ENCODE data around the gene YIPF5.

The YIPF5 gene

DNA sequence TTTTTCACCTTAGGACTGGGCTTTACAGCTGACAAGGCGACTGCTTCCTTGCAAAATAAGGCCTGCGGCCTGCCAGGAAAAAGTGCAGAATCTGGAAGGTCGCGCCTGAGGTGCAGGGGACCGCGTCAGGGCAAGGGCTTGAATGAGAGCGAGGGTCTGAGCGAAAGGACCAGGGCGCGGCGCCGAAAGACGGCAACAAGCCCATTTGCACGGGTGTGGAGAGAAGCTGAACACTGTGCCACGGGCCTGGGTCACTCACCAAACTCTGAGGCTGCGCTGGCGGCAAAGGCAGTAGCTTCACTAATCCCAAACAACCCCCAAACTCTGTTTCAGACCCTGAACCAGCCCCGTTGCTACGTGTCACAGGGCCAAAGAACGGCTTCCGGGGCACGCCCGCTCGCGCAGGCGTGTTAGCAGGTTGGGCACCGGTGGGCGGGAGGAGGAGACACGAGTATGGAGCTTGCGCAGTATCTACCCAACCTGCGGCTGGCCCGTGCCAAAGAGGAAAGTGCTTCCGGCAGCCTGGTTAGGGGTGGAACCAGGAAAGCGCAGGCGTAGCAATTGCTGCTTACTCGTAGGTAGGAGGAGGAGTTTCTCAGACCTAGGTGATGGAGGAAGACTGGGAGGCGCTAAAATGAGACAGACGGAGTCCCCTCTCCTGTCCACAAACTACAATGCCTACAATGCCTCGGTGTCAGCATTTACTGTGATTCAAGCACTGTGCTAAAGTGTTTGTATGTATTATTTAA, at the start of gene YIPF5, which contains the start of gene KCTD16:
TSS of gene YIPF5 (minus strand) at position 384 of the 749 bp plus-strand sequence. CDS start 704 bp downstream, outside the sequence.
TSS of gene KCTD16 (plus strand) at position 598 of the 749 bp plus-strand sequence.
- Mint-ChIP-seq H3K4me3 (peak within 1 kb of the TSS; percentile 90), H3K27ac (peak within 1 kb of the TSS; percentile 92), H3K4me1 (ENCODE audit: low read depth) (peaks cover 14% of the 10 kb centered on the region), H3K27me3 (peaks cover 21% of the 10 kb centered on the region), H3K9me3 (no peaks in the 10 kb centered on the region), H3K36me3 (ENCODE audit: low read depth) (peaks cover 29% of the 10 kb centered on the region)
- intact Hi-C loops (cut with micrococcal nuclease): no loop called here

DNA sequence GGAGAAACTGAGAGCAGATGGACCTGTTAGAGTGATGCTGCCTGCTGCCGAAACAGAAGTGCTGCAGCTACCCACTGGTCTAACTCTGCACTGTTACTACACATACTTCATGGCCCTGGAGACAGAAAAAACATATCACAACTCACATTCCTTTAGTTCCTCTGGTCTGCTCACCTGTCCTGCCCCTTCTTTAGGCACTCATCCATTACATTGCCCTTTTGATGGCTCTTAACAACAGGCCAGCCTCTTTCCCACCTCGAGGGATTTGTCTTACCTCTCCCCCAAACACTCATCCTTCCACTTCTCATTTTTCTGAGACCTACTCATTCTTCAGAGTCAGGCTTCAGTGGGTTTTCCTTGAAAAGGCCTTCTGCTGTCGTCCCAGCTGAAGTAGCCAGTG, 49.4 kb upstream of the YIPF5 start:
- intact Hi-C loops (cut with micrococcal nuclease): no loop called here
- Mint-ChIP-seq H3K27me3 (no peaks in the 10 kb centered on the region), H3K4me3 (no peak overlapping the region)

DNA sequence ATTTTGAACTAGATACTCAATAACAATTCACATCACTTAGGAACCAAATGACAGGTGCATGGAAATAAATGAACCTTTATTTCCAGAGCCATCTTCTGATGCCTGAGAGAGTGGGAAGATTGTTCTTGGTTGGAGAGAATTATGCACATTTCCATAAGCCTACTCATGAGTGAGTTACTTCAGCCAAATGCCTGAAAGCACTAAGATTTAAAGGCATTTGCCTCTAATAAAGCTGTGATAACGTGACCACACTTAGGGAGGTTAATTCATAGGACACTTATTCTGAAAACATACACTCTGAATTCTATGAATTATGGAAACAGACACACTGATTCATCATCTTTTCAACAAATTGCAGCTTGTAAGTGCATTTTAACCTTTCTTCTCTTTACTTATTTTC, 40.2 kb upstream of the YIPF5 start:
- Mint-ChIP-seq H3K9me3 (no peaks in the 10 kb centered on the region), H3K4me3 (no peak overlapping the region), H3K27me3 (peaks cover 21% of the 10 kb centered on the region), H3K36me3 (ENCODE audit: low read depth) (no peaks in the 10 kb centered on the region), H3K4me1 (ENCODE audit: low read depth) (no peaks in the 10 kb centered on the region), H3K27ac (no peak overlapping the region)
- intact Hi-C loops (cut with micrococcal nuclease): no loop called here

More for the DNA sequence above, 49.4 kb upstream of the YIPF5 start:
- no peaks in the 10 kb centered on the region for H3K9me3 Mint-ChIP-seq
- no peaks in the 10 kb centered on the region for H3K4me1 Mint-ChIP-seq (ENCODE audit: low read depth)
- no peak overlapping the region for H3K27ac Mint-ChIP-seq
- H3K36me3 Mint-ChIP-seq (ENCODE audit: low read depth): no peaks in the 10 kb centered on the region

DNA sequence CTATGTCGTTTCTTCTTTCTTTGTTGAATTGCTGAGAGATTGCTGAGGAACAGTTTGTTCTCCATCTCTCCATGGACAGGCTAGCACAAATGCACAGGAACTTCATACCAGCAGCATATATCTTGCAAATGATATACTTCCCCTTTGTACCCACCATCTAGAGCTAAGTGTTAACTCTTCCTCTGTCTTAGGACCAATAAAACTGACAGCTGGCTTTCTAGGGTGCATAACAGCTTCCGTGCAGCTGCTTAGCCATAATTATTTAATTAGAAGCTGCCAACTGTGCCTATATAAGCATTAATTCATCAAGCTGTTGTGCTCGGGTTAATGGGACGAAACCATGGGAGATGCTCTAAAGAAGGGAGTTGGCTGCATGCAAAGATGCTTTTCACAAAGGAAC, 38.9 kb upstream of the YIPF5 start:
- peaks cover 32% of the 10 kb centered on the region for H3K27me3 Mint-ChIP-seq
- no peak overlapping the region for H3K27ac Mint-ChIP-seq
- intact Hi-C loops (cut with micrococcal nuclease): loop anchor here (10.0 kb wide), 2 partner anchors 885 to 1925 kb away; no protein-coding TSS in a partner anchor
- no peaks in the 10 kb centered on the region for H3K9me3 Mint-ChIP-seq
- no peak overlapping the region for H3K4me3 Mint-ChIP-seq
- no peaks in the 10 kb centered on the region for H3K36me3 Mint-ChIP-seq (ENCODE audit: low read depth)
- peaks cover 5% of the 10 kb centered on the region for H3K4me1 Mint-ChIP-seq (ENCODE audit: low read depth)

DNA sequence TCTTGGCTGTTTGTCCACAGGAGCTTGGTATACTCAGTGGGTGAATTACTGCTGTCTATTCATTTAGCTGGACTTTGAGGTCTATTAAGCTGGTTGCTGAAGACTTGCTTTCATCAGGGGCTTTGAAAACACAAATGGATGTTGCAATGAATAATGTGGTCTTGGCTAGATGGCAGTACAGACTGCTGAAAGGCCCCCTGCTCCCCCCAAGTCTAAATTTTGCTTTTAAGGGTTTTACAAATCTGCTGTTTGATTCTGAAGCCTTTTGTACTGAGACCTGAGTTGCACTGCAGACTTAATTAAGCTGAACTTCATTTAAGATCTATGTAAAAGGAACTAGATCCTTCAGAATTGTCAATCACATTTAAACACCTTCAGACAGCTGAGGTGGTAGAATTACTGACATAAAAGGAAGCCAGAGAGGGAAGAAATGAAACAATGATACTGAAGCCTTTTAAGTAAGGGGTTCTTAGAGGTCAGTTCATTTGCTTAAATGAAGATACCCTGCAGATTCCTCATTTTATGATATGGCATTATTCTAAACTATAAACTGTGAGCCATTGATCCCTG, 37.5 kb upstream of the YIPF5 start:
- intact Hi-C loops (cut with micrococcal nuclease): loop anchor here (10.0 kb wide), 2 partner anchors 887 to 1927 kb away; no protein-coding TSS in a partner anchor
- Mint-ChIP-seq H3K4me1 (ENCODE audit: low read depth) (peaks cover 5% of the 10 kb centered on the region), H3K9me3 (no peaks in the 10 kb centered on the region), H3K27me3 (peaks cover 29% of the 10 kb centered on the region), H3K36me3 (ENCODE audit: low read depth) (no peaks in the 10 kb centered on the region), H3K27ac (no peak overlapping the region), H3K4me3 (no peak overlapping the region)

DNA sequence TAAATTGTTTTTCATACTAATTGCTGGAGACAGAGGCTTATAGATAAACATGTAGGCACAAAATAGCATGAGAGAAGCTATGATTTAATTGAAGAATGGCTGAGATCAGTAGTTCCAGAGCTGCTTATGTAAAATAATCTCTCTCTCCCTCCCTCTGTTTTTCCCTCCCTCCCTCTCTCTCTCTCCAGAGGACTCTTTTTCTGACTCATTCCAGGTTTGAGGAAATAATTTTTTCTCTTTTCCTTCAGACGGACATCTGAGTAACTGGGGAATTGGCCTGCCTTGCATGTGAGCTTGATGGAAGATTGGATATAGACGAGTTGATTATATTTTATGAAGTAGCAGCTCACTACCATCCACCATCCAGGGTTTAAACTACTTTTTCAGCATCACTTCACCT, 35.7 kb upstream of the YIPF5 start:
- Mint-ChIP-seq H3K4me3 (no peak overlapping the region), H3K36me3 (ENCODE audit: low read depth) (no peaks in the 10 kb centered on the region), H3K4me1 (ENCODE audit: low read depth) (peaks cover 5% of the 10 kb centered on the region), H3K27me3 (peaks cover 30% of the 10 kb centered on the region), H3K27ac (no peak overlapping the region), H3K9me3 (no peaks in the 10 kb centered on the region)
- intact Hi-C loops (cut with micrococcal nuclease): loop anchor here (10.0 kb wide), 2 partner anchors 889 to 1929 kb away; no protein-coding TSS in a partner anchor

DNA sequence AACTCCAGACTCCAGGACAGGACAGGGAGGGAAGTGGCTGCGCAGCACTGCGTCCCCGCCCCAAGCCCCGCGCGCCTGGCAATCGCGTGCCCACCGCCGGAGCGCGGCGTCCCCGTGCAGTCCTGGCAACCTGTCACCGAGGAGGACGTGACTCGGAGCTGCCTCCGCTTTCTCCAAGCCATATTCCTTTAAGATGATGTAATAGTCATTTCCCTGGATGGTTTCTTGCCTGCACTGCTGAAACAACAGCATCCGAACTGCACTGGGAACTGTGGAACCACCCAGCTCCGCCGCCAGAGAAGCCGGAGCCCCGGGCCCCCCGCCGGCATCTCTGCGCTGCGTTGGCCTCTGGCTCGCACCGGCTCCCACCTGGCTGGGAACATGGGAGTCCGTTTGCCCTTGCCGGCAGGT, 34.7 kb upstream of the YIPF5 start:
- no peaks in the 10 kb centered on the region for H3K36me3 Mint-ChIP-seq (ENCODE audit: low read depth)
- peaks cover 30% of the 10 kb centered on the region for H3K27me3 Mint-ChIP-seq
- H3K4me3 Mint-ChIP-seq: no peak overlapping the region
- H3K4me1 Mint-ChIP-seq (ENCODE audit: low read depth): peaks cover 5% of the 10 kb centered on the region
- H3K9me3 Mint-ChIP-seq: no peaks in the 10 kb centered on the region
- intact Hi-C loops (cut with micrococcal nuclease): loop anchor here (10.0 kb wide), 2 partner anchors 890 to 1930 kb away; no protein-coding TSS in a partner anchor
- no peak overlapping the region for H3K27ac Mint-ChIP-seq

DNA sequence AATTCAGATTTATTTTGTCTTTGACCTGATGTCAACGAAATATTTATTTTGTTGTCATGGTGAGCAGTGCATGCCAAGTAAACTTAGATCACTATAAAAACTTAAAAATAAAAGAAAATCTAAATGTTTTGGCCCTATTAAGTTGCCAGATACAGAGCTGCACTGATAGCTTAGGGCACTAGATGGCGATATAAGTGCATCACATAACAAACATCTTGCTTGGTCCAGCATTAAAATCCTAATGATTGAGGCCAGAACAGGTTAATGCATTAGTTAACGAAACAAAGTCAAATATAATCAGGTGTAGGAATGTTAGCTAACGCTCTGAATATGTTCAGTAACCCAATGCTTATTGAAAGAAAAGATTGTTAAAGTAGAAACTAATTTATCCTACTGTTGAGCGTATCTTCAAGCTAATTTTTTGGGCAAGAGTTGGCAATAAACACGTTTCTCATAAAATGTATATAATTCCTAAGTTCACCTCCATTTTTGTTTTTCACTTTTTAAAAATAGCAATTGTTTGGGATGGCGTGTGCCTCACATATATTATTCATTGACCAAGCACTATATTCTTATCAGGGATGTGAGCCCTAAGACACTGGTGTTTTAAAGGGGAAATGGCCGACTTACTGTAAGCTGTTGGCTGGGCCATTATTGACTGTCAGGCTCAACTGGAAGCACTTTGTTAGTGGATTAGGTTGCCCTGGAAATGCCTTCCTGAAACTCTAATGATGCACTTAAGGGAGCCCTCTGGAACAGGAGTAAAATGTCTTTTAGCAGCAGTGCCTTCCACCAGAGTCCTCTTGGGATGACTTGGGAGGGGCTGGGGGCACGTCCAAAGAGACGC, 33.5 kb upstream of the YIPF5 start:
- intact Hi-C loops (cut with micrococcal nuclease): loop anchor here (1.0 to 10.0 kb wide), 5 partner anchors 891 to 1931 kb away; no protein-coding TSS in a partner anchor
- Mint-ChIP-seq H3K4me1 (ENCODE audit: low read depth) (peaks cover 5% of the 10 kb centered on the region), H3K27me3 (peaks cover 34% of the 10 kb centered on the region), H3K4me3 (no peak overlapping the region), H3K27ac (no peak overlapping the region), H3K36me3 (ENCODE audit: low read depth) (no peaks in the 10 kb centered on the region), H3K9me3 (no peaks in the 10 kb centered on the region)

DNA sequence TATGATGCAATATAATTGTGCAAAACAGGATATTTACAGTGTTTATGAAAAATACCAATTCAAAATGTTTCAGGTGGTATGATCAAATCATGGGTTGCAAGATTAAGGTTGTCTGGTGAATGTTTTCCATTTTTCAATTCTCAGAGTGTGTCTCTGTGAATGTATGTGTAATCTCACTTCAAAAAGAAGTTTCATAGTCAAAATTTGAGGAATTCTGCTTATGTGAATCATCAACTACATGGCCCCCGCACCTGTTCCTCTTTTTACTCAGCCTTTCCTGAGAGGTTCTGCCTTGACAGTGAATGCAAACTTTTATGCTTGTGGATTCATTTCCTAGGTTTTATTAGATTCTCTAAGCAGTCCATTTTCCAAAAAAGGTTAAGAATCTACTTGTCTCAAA, 32.3 kb upstream of the YIPF5 start:
- Mint-ChIP-seq H3K27me3 (peaks cover 34% of the 10 kb centered on the region), H3K4me3 (no peak overlapping the region), H3K27ac (no peak overlapping the region), H3K9me3 (no peaks in the 10 kb centered on the region), H3K36me3 (ENCODE audit: low read depth) (no peaks in the 10 kb centered on the region), H3K4me1 (ENCODE audit: low read depth) (peaks cover 5% of the 10 kb centered on the region)
- intact Hi-C loops (cut with micrococcal nuclease): loop anchor here (1.0 to 10.0 kb wide), 5 partner anchors 892 to 1932 kb away; no protein-coding TSS in a partner anchor

DNA sequence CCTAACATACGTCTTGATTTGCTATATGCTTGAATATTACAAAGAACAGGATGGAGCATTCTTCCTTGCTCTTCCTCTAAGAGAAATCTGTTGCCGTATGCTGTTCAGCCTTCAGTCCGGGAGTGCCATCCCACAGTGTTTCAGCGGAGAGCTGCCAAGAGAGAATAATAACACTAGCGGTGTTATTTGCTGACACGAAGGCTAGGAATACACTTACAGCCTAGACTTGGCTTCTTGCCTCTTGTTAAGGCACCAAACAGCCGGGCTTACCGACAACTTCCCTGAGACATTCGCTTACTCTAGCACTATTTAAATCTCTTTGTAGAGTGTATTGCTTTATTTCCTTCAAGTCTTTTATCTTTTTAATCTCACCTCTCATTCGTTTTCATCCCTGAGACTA, 31.6 kb upstream of the YIPF5 start:
- H3K9me3 Mint-ChIP-seq: no peaks in the 10 kb centered on the region
- H3K36me3 Mint-ChIP-seq (ENCODE audit: low read depth): no peaks in the 10 kb centered on the region
- intact Hi-C loops (cut with micrococcal nuclease): loop anchor here (2.0 to 10.0 kb wide), 4 partner anchors 893 to 1933 kb away; no protein-coding TSS in a partner anchor
- peaks cover 5% of the 10 kb centered on the region for H3K4me1 Mint-ChIP-seq (ENCODE audit: low read depth)
- no peak overlapping the region for H3K27ac Mint-ChIP-seq
- no peak overlapping the region for H3K4me3 Mint-ChIP-seq
- peaks cover 31% of the 10 kb centered on the region for H3K27me3 Mint-ChIP-seq

DNA sequence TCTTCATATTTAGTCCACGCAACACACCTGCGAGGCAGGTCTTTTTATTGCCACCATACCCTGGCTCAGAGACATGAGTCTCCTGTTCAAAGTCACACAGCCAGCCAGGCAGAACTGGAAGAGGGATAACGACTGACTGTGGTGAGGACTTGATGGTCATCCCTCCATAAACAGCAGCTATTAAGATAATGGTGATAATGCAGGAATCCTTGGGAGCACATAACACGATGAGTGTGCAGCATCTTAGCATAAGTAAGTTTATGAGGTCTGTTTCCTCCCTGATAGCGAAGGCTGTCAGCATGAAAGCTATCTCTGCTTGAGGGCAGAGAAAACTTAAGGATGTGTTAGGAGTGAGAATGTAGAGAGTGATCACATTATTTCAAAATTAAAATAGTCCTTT, 31.1 kb upstream of the YIPF5 start:
- H3K4me1 Mint-ChIP-seq (ENCODE audit: low read depth): peaks cover 5% of the 10 kb centered on the region
- no peaks in the 10 kb centered on the region for H3K36me3 Mint-ChIP-seq (ENCODE audit: low read depth)
- no peak overlapping the region for H3K4me3 Mint-ChIP-seq
- intact Hi-C loops (cut with micrococcal nuclease): loop anchor here (5.0 to 10.0 kb wide), 3 partner anchors 893 to 1933 kb away; no protein-coding TSS in a partner anchor
- H3K27ac Mint-ChIP-seq: no peak overlapping the region
- H3K27me3 Mint-ChIP-seq: peaks cover 29% of the 10 kb centered on the region
- no peaks in the 10 kb centered on the region for H3K9me3 Mint-ChIP-seq

DNA sequence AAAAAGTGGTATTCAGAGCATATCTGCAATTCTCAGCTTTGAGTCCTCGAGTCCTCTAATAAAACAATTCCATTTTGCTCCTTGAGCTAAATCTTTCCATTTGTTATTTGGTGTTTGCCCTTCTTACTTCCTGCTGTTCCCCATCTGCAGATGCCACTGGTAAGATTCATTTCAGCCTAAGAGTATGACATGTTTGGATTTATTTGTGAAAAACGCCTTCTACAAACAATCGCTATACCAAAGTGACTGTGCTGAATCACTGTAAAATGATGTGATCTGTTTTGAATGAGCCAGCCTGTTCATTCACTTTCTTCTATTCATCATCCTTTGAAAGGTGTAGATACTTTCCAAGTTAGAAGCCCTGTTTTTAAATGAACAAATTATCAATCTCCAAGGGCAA, 27.9 kb upstream of the YIPF5 start:
- no peaks in the 10 kb centered on the region for H3K36me3 Mint-ChIP-seq (ENCODE audit: low read depth)
- peaks cover 5% of the 10 kb centered on the region for H3K27me3 Mint-ChIP-seq
- no peak overlapping the region for H3K4me3 Mint-ChIP-seq
- H3K9me3 Mint-ChIP-seq: no peaks in the 10 kb centered on the region
- no peaks in the 10 kb centered on the region for H3K4me1 Mint-ChIP-seq (ENCODE audit: low read depth)
- intact Hi-C loops (cut with micrococcal nuclease): no loop called here
- no peak overlapping the region for H3K27ac Mint-ChIP-seq

DNA sequence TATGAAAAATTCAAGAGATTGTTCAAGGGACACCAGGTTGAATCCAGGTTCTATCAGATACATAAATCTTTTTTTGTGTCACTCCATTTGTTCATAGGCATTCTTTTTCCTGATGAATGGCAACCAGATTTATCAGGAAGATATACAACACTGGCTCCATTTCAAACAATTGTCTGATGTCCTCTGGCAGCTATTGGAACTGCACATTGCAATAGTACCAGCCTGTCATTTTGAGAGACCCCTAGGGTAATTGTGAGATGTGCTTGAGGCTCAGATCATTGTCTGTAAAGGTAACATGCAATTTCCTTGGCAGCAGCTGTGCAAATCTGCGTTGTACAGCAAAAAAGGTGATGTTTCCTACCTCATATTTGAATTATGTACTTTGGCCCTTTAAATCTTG, 26.2 kb upstream of the YIPF5 start:
- no peak overlapping the region for H3K4me3 Mint-ChIP-seq
- H3K4me1 Mint-ChIP-seq (ENCODE audit: low read depth): no peaks in the 10 kb centered on the region
- H3K27me3 Mint-ChIP-seq: peaks cover 5% of the 10 kb centered on the region
- H3K27ac Mint-ChIP-seq: no peak overlapping the region
- intact Hi-C loops (cut with micrococcal nuclease): no loop called here
- no peaks in the 10 kb centered on the region for H3K36me3 Mint-ChIP-seq (ENCODE audit: low read depth)
- no peaks in the 10 kb centered on the region for H3K9me3 Mint-ChIP-seq
